H9 (cell line): ENCODE measurements around the gene HSPB3. TPM values are rescaled to one million over a fixed set of nuclear protein-coding genes. Genes with fewer than 3 reads are reported as not detected.

Experiments
- DNase-seq: peaks from one replicate; pipeline ENCODE4 v3.0.0-alpha.2; 2017
- H2AFZ ChIP-seq: one replicate; pipeline ENCODE4 v1.6.1; 2013; ENCODE audit warnings: mild to moderate bottlenecking, low read length, control low read depth, moderate library complexity
- H2AK5ac ChIP-seq: 2 replicates; pipeline ENCODE4 v1.6.1; 2013; ENCODE audit warnings: low read length, control low read depth, mixed read lengths; ENCODE audit not compliant: insufficient read length
- H2BK120ac ChIP-seq: one replicate; pipeline ENCODE4 v1.6.1; 2013; ENCODE audit warnings: low read depth, mild to moderate bottlenecking, low read length, control low read depth, inconsistent platforms; ENCODE audit not compliant: poor library complexity, severe bottlenecking
- H2BK12ac ChIP-seq: 2 replicates; pipeline ENCODE4 v1.6.1; 2013; ENCODE audit warnings: low read length, control low read depth, mixed read lengths, low read depth; ENCODE audit not compliant: insufficient read length
- H2BK15ac ChIP-seq: 2 replicates; pipeline ENCODE4 v1.6.1; 2013; ENCODE audit warnings: low read depth, low read length, control low read depth
- H2BK20ac ChIP-seq: one replicate; pipeline ENCODE4 v1.6.1; 2013; ENCODE audit warnings: low read depth, mild to moderate bottlenecking, low read length, control low read depth, inconsistent platforms; ENCODE audit not compliant: poor library complexity, severe bottlenecking
- H2BK5ac ChIP-seq: 2 replicates; pipeline ENCODE4 v1.6.1; 2013; ENCODE audit warnings: low read length, control low read depth, mixed read lengths; ENCODE audit not compliant: insufficient read length
- H3K14ac ChIP-seq: 2 replicates; pipeline ENCODE4 v1.6.1; 2013; ENCODE audit warnings: low read length, control low read depth; ENCODE audit not compliant: insufficient read depth
- H3K18ac ChIP-seq: 2 replicates; pipeline ENCODE4 v1.6.1; 2013; ENCODE audit warnings: low read depth, mild to moderate bottlenecking, mixed read lengths, low read length, control low read depth; ENCODE audit not compliant: insufficient read length
- H3K23ac ChIP-seq: 2 replicates; pipeline ENCODE4 v1.6.1; 2013; ENCODE audit warnings: low read length, control low read depth, mixed read lengths, low read depth; ENCODE audit not compliant: insufficient read length
- H3K23me2 ChIP-seq: 2 replicates; pipeline ENCODE4 v1.6.1; 2013; ENCODE audit warnings: low read depth, mild to moderate bottlenecking, mixed read lengths, low read length, control low read depth; ENCODE audit not compliant: insufficient read length, poor library complexity, severe bottlenecking
- H3K27ac ChIP-seq: 2 replicates; pipeline ENCODE4 v1.5.1; 2013; ENCODE audit warnings: low read length, control low read depth, mixed read lengths, low read depth; ENCODE audit not compliant: insufficient read length
- H3K27me3 ChIP-seq: 2 replicates; pipeline ENCODE4 v1.6.1; 2013; ENCODE audit warnings: low read length, control low read depth, inconsistent platforms; ENCODE audit not compliant: insufficient read depth
- H3K4ac ChIP-seq: 2 replicates; pipeline ENCODE4 v1.6.1; 2013; ENCODE audit warnings: low read depth, mild to moderate bottlenecking, control low read depth, inconsistent platforms, low read length, moderate library complexity
- H3K4me1 ChIP-seq: 2 replicates; pipeline ENCODE4 v1.6.1; 2013; ENCODE audit warnings: low read length, control low read depth, inconsistent platforms; ENCODE audit not compliant: insufficient read depth
- H3K4me2 ChIP-seq: 2 replicates; pipeline ENCODE4 v1.6.1; 2013; ENCODE audit warnings: low read length, control low read depth, mixed read lengths; ENCODE audit not compliant: insufficient read length, insufficient read depth
- H3K56ac ChIP-seq: 2 replicates; pipeline ENCODE4 v1.6.1; 2013; ENCODE audit warnings: low read depth, mild to moderate bottlenecking, mixed read lengths, low read length, control low read depth; ENCODE audit not compliant: insufficient read length
- H3K79me1 ChIP-seq: 2 replicates; pipeline ENCODE4 v1.6.1; 2013; ENCODE audit warnings: low read depth, mild to moderate bottlenecking, moderate library complexity, low read length, control low read depth, inconsistent platforms; ENCODE audit not compliant: insufficient read depth, poor library complexity, severe bottlenecking
- H3K79me2 ChIP-seq: 2 replicates; pipeline ENCODE4 v1.6.1; 2013; ENCODE audit warnings: low read length, control low read depth, inconsistent platforms; ENCODE audit not compliant: insufficient read depth
- H3K9ac ChIP-seq: 2 replicates; pipeline ENCODE4 v1.6.1; 2013; ENCODE audit warnings: low read length, control low read depth, mixed read lengths; ENCODE audit not compliant: insufficient read length; ENCODE audit errors: extremely low read depth
- H3K9me3 ChIP-seq: one replicate; pipeline ENCODE4 v1.6.1; 2013; ENCODE audit warnings: low read depth, low read length, inconsistent platforms; ENCODE audit not compliant: control insufficient read depth
- H3T11ph ChIP-seq: one replicate; pipeline ENCODE4 v1.6.1; 2013; ENCODE audit warnings: mild to moderate bottlenecking, low read length, control low read depth, inconsistent platforms
- H4K20me1 ChIP-seq: one replicate; pipeline ENCODE4 v1.6.1; 2013; ENCODE audit not compliant: control insufficient read depth, insufficient read length, insufficient read depth
- H4K5ac ChIP-seq: 2 replicates; pipeline ENCODE4 v1.6.1; 2013; ENCODE audit warnings: low read depth, mild to moderate bottlenecking, mixed read lengths, low read length, control low read depth; ENCODE audit not compliant: insufficient read length
- H4K8ac ChIP-seq: replicated peaks from 2 replicates; pipeline ENCODE4 v1.6.1; 2013; ENCODE audit warnings: low read length, control low read depth, mixed read lengths, low read depth; ENCODE audit not compliant: insufficient read length
- H4K91ac ChIP-seq: 2 replicates; pipeline ENCODE4 v1.6.1; 2013; ENCODE audit warnings: low read depth, mild to moderate bottlenecking, moderate library complexity, mixed read lengths, low read length, control low read depth; ENCODE audit not compliant: insufficient read length
- H3K27ac Mint-ChIP-seq, 3 experiments: 2 replicates in 2 of 3; 3 replicates in 1 of 3; pipeline ENCODE4 v1.8.0; 2020 to 2021; ENCODE audit warnings: mixed read lengths in 3 of 3, mild to moderate bottlenecking in 1 of 3, moderate library complexity in 1 of 3
- H3K27me3 Mint-ChIP-seq: 2 replicates; pipeline ENCODE4 v1.8.0; 2021; ENCODE audit warnings: low read depth, mild to moderate bottlenecking, moderate library complexity, mixed read lengths
- H3K36me3 Mint-ChIP-seq, 3 experiments: 2 replicates in 2 of 3; 3 replicates in 1 of 3; pipeline ENCODE4 v1.8.0; 2020 to 2021; ENCODE audit warnings: low read depth in 3 of 3, mixed read lengths in 3 of 3; ENCODE audit not compliant: insufficient read depth in 1 of 3
- H3K4me1 Mint-ChIP-seq, 2 experiments: 2 replicates each; pipeline ENCODE4 v1.8.0; 2020; ENCODE audit warnings: mixed read lengths in 2 of 2
- H3K4me3 Mint-ChIP-seq, 2 experiments: 2 replicates in 1 of 2; 3 replicates in 1 of 2; pipeline ENCODE4 v1.8.0; 2020 to 2021; ENCODE audit warnings: mild to moderate bottlenecking in 2 of 2, mixed read lengths in 2 of 2, moderate library complexity in 1 of 2
- H3K9me3 Mint-ChIP-seq, 2 experiments: 2 replicates in 1 of 2; 3 replicates in 1 of 2; pipeline ENCODE4 v1.8.0; 2020; ENCODE audit warnings: mild to moderate bottlenecking in 2 of 2, mixed read lengths in 2 of 2, moderate library complexity in 1 of 2
- WGBS: extraction: QIAGEN DNeasy Blood & Tissue Kit; methylation state at CpG from one replicate; pipeline ENCODE4 v1.1.7; 2013; ENCODE audit warnings: missing lambda C conversion rate, low lambda C conversion rate, mixed read lengths; ENCODE audit not compliant: insufficient read length; ENCODE audit errors: extremely low coverage; 5-methylcytosine and 5-hydroxymethylcytosine counted together
- total RNA-seq: library from RNA; stranded (reverse); gene quantifications from 2 replicates; pipeline ENCODE4 v1.2.1, GENCODE V29; 2021
- TF ChIP-seq, protein P1 (sequence below): fragments of 200-600 bp; sonication (generic); conservative IDR thresholded peaks from 3 replicates; pipeline ENCODE4 v1.8.0; 2021; ENCODE audit warnings: antibody characterized with exemption, mild to moderate bottlenecking

The HSPB3 gene
- total RNA-seq, 1 experiment from 2014 or later, result not detected

DNA sequence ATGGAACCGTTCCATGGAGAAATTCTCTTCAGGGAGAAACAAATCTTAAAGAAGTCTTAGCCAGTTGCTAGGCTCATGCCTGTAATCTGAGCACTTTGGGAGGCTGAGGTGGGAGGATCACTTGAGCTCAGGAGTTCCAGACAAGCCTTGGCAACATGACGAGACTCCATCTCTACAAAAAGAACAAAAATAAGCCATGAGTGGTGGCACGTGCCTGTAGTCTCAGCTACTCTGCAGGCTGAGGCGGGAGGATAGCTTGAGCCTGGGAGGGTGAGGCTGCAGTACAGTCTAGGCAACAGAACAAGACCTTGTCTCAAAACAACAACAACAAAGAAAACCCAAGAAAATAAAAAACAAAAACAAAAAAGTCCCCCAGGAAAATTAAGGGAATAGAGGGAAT, 8.2 kb downstream of the HSPB3 start:
- H3K36me3 Mint-ChIP-seq, result peaks cover 14 to 30% (median 16%) of the 10 kb centered on the region in 3 experiments
- no peak overlapping the region for H3T11ph ChIP-seq
- peaks cover 2% of the 10 kb centered on the region; the same call in 1 of the 2 replicates for H3K27me3 Mint-ChIP-seq
- no peak overlapping the region for H3K23ac ChIP-seq
- no peaks in the 10 kb centered on the region for H4K20me1 ChIP-seq
- peaks cover 7% of the 10 kb centered on the region for H3K9me3 ChIP-seq
- H4K5ac ChIP-seq, result no peak overlapping the region
- no peak overlapping the region for H2AK5ac ChIP-seq
- H3K4me1 Mint-ChIP-seq, result peaks cover 0 to 7% of the 10 kb centered on the region in 2 experiments; a peak in 1 of 4 replicates
- H2AFZ ChIP-seq, result no peak overlapping the region
- H3K4me1 ChIP-seq, result no peaks in the 10 kb centered on the region
- no peak overlapping the region for H2BK15ac ChIP-seq
- H3K27ac ChIP-seq, result no peak overlapping the region
- no peak overlapping the region for H3K4me2 ChIP-seq
- no peak for DNase-seq
- no peak overlapping the region; a peak in 1 of 7 replicates for H3K27ac Mint-ChIP-seq
- H3K56ac ChIP-seq, result no peak overlapping the region
- no peaks in the 10 kb centered on the region for H3K27me3 ChIP-seq
- no peak overlapping the region for H2BK5ac ChIP-seq
- no peak overlapping the region for H3K14ac ChIP-seq
- H3K79me2 ChIP-seq, result no peaks in the 10 kb centered on the region
- no peak overlapping the region for H2BK12ac ChIP-seq
- no peak overlapping the region for H3K4me3 Mint-ChIP-seq
- no CpG with 5 or more reads among the region's 4 CpGs for WGBS
- peaks cover 24 to 28% of the 10 kb centered on the region in 2 experiments for H3K9me3 Mint-ChIP-seq
- H4K8ac ChIP-seq, result no peak overlapping the region
- no peak overlapping the region for H3K4ac ChIP-seq
- no peak overlapping the region for H3K18ac ChIP-seq
- H3K23me2 ChIP-seq, result no peaks in the 10 kb centered on the region
- no peak overlapping the region for H2BK120ac ChIP-seq
- TF ChIP-seq, protein P1, sequence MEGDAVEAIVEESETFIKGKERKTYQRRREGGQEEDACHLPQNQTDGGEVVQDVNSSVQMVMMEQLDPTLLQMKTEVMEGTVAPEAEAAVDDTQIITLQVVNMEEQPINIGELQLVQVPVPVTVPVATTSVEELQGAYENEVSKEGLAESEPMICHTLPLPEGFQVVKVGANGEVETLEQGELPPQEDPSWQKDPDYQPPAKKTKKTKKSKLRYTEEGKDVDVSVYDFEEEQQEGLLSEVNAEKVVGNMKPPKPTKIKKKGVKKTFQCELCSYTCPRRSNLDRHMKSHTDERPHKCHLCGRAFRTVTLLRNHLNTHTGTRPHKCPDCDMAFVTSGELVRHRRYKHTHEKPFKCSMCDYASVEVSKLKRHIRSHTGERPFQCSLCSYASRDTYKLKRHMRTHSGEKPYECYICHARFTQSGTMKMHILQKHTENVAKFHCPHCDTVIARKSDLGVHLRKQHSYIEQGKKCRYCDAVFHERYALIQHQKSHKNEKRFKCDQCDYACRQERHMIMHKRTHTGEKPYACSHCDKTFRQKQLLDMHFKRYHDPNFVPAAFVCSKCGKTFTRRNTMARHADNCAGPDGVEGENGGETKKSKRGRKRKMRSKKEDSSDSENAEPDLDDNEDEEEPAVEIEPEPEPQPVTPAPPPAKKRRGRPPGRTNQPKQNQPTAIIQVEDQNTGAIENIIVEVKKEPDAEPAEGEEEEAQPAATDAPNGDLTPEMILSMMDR, result no peak
- H2BK20ac ChIP-seq, result no peak overlapping the region
- H3K79me1 ChIP-seq, result no peaks in the 10 kb centered on the region
- H3K9ac ChIP-seq, result no peak overlapping the region
- H4K91ac ChIP-seq, result no peak overlapping the region
